Measurements from ENCODE around the gene SOX15. TPM values are rescaled to one million over a fixed set of nuclear protein-coding genes. Genes with fewer than 3 reads are reported as not detected.
"Not testable (repeated sequence)": the region's sequence is repeated elsewhere in the genome, so short reads cannot be mapped to it uniquely, and the experiment has no call there.

SOX15 gene
- polyA plus RNA-seq, 4 donors = 2.5 to 10.5 (median 3.6) TPM

DNA sequence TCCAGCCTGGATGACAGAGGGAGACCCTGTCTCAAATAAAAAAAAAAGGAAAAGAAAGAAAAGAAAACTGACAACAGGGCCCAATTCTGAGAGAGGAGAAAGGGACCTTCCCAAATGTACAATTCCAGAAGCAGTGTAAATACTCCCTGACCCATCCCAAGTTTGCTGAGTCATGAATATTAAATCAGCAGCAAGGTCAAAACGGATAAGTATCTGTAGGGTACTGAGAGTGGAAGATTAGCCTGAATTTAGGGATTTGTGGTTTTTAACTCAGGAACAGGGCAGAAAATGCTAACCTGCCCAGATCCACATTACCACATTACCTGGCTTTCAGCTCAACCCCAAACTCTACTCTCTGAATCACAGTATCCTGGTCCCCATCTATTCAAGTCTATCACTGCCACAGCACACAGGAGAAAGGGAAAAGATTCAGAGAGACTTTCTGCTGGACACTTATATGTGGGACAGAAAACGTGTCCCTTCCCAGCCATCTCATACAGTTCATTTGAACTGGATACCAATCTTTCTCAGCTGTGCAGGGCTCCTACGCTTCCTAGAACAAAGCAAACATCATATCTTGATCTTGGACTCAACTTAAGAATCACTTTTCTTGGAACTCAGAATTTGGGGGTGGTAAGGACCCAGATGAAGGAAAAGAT is 21.9 kb upstream of the SOX15 start:
- no peak for DNase-seq (ENCODE audit: low read depth in 4 of 4, low spot score in 3 of 4)

GRCh38 chr17:7610641-7611040 is 20.7 kb upstream of the SOX15 start:
- no peak for DNase-seq (ENCODE audit: low read depth in 4 of 4, low spot score in 3 of 4)

GRCh38 chr17:7606280-7606679 is 16.4 kb upstream of the SOX15 start:
- DNase-seq (ENCODE audit: low read depth in 4 of 4, low spot score in 3 of 4) = no peak

- not testable (repeated sequence) for DNase-seq (ENCODE audit: low read depth in 4 of 4, low spot score in 3 of 4)
These were observed 7.7 kb upstream of the SOX15 start for GRCh38 chr17:7597561-7597960.

GRCh38 chr17:7593296-7593695 is 3.4 kb upstream of the SOX15 start:
- no peak for DNase-seq (ENCODE audit: low read depth in 4 of 4, low spot score in 3 of 4)

DNA sequence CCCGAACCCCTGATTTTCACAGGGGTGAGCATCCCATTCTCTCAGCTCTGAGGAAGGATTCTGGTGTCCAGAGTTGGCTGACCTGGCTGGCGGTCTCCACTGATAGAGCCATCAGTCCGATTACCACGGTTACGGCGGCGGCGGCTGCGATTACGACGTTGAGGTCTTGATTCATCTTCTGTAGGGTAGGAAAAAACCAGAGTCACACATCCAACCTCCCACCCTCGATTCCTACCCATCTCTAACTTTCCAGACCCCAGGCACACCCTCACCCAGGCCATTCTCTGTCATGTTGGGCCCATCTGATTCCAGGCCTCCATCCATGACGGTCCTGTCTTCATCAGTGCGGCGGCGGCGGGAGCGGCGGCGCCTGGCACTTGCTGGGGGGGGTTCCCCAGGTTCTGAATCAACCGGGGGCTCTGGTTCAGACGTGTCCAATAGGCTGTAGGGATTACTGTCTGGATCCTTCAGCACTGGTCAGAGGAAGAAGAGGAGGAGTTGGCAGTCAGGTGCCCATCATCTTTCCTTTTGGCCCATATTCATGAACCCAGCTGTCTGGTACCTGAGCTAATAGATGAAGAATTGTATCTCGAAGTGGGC is 2.6 kb upstream of the SOX15 start:
- no peak for DNase-seq (ENCODE audit: low read depth in 4 of 4, low spot score in 3 of 4)

DNA sequence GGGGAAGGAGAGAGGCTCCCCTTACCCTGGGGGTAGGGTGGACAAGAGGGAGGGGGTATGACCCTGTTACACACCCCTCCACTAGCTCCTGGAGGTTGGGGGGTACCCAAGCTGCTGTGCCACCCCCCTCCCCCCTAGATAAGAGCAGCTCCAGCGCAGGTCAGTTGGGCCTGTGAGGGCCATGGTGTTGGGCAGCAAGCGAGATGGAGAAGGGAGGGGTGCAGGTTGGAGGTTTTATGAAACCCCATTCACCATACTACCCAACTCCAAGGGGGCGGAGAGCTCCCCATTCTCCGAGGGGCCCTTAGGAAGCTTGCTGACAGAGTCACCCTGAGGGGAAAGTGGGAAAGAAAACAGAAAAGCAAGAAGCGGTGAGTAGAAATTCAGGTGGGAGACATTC is 1.7 kb upstream of the SOX15 start:
- no peak for DNase-seq (ENCODE audit: low read depth in 4 of 4, low spot score in 3 of 4)

- DNase-seq (ENCODE audit: low read depth in 4 of 4, low spot score in 3 of 4) = no peak
These were observed 849 bp upstream of the SOX15 start for GRCh38 chr17:7590743-7591142.

- peak; percentile 71 to 77 (median 73) for DNase-seq (ENCODE audit: low read depth in 4 of 4, low spot score in 3 of 4)
These were observed 558 bp downstream of the SOX15 start for GRCh38 chr17:7589204-7589868.

DNA sequence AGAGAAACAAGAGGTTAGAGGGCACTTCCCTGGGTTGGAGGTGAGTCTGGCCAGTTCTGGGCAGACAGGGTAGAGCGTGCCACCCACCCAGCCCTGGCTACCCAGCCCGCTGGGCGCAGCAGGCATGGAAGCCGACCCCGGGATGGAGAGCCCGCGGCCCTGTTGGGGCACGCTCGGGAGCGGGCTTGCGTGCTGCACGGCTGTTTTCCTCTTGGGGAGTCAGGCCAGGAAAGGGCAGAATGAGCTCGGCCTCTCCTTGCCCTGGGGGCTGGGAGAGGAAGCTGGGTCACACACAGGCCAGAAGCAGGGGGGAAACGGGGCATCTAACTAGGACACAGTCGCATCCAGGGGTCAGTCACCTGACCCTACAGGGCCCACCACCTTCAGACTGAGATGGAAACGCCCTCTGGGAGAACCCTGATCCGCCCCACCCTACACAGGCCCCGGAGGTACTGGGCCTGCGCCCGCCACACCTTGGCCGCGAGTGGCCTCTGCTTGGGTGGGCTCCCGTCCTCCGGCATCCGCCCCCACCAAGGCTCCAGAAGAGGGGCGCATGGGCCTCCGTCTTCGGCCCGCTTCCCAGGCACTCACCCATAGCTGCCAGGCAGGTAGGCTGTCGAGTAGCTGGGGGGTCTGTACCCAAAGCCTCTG is 1.2 kb downstream of the SOX15 start:
- no peak for DNase-seq (ENCODE audit: low read depth in 4 of 4, low spot score in 3 of 4)

DNA sequence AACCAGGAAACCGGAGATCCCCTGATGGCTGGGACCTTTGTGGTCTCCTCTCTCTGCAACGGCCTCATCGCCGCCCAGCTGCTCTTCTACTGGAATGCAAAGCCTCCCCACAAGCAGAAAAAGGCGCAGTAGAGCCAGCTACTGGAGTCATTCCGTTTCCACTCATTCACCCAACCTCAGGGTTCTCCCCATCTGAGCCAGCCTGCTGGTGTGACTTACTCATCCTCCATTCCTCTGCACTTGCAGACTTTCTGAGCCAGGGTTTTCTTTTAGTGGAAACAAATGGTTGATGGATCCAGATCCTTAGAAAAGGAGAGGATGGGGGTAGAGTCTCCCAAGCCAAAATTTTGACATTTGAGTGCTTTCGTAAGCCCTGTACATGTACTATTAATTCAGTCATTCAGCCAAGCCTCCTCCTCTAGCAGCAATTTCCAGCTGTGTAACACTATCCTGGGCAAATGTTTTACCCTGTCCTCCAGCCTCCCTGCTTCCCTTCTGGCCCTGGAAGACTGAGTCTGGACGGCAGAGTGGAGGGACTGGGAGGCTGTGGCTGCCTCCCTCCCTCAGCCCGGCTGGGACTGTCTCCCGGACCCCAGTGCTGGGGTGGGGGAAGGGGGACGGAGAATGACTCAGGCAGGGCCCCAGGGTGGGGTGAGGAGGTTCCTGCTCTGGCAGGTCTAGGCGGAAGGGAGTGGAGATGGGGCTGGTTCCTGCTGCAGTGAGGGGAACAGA is 2.3 kb downstream of the SOX15 start:
- DNase-seq (ENCODE audit: low read depth in 4 of 4, low spot score in 3 of 4) = no peak

- DNase-seq (ENCODE audit: low read depth in 4 of 4, low spot score in 3 of 4) = no peak
These were observed 3.0 kb downstream of the SOX15 start for GRCh38 chr17:7586673-7587419.

- peak; percentile 94 to 97 (median 96) for DNase-seq (ENCODE audit: low read depth in 4 of 4, low spot score in 3 of 4)
These were observed 6.4 kb downstream of the SOX15 start, which contains the start of gene MPDU1 for GRCh38 chr17:7583253-7584109. MPDU1 (plus strand) TSS chr17:7583852; CDS start chr17:7583863, 11 bp downstream.

DNA sequence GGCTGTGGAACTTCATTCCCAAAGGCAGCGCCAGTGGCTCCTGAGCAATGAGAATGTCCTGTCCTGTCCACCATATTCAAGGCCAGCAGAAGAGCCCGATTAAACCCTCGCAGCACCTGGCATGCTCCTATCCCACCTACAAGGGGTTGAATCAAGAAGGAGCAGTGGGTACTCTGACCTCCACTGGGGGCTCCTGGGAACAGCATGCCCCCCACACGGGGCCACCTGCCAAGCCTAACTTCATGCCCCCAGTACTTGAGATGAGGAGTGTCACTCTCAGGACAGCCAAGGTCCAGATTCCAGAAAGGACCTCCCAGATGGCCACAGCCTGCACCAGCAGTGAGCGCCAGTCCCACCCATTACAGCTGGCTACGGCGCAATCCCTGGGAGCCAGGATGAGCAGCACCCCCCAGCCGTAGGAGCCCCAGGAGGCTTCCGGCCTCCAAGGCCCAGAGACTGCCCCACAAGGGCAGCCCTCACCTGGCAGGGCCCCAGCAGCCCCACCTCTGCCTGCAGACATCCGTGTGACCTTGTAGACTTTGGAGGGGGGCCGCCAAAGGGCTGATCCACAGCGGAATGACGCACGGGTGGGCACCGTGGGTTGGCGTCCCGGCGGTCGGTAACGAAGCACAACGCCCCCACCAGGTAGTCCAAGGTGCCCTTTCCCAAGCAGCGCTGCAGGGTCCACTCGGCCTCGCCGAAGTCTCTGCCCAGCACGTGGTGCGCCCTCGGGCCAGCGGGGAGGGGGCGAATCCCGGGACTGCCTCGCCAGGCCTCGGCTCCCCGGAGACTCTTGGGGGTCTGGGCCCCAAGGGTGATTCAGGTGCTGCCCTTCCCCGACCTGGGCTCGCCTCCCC is 7.3 kb downstream of the SOX15 start:
- no peak for DNase-seq (ENCODE audit: low read depth in 4 of 4, low spot score in 3 of 4)

- no peak for DNase-seq (ENCODE audit: low read depth in 4 of 4, low spot score in 3 of 4)
These were observed 9.0 kb downstream of the SOX15 start for GRCh38 chr17:7580604-7581575.

- no peak for DNase-seq (ENCODE audit: low read depth in 4 of 4, low spot score in 3 of 4)
These were observed 9.9 kb downstream of the SOX15 start for GRCh38 chr17:7579834-7580603.

Data from left renal pelvis (tissue), 4 donors.